ENCODE data around the gene HCN3.
"Not testable (repeated sequence)": the region's sequence is repeated elsewhere in the genome, so short reads cannot be mapped to it uniquely, and the experiment has no call there.

HCN3 gene

DNA sequence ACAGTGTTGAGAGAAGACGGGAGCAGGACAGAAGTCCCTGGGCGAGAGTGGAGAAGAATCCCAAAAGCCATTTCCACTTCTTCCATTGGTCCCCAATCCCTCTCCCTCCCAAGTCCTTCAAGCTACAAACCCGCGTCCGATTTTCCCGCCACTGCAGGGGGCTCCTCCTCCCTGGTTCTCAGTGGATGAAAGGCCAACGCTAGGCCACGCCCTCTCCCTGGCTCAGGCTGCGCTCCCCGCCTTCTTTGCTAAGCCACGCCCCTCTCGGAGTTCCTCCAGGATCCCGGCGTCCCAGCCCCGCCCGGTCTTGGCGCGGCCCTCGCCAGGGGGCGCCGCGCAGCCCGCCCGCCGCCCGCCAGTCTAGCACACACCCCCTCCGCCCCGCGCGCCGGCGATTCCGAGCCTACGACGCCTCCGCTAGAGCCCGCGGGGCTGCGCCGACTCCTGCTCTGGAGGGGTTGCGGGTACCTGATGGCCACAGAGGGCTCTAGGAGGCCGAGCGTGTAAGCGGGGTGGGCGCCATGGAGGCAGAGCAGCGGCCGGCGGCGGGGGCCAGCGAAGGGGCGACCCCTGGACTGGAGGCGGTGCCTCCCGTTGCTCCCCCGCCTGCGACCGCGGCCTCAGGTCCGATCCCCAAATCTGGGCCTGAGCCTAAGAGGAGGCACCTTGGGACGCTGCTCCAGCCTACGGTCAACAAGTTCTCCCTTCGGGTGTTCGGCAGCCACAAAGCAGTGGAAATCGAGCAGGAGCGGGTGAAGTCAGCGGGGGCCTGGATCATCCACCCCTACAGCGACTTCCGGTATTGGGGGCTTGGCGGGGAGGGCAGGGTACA is at the start of gene HCN3:
Gene HCN3, plus strand, starts transcription at position 394 of the 832 bp plus-strand sequence. Its CDS starts 128 bp downstream, at position 522.
- peak; percentile 99 for DNase-seq

DNA sequence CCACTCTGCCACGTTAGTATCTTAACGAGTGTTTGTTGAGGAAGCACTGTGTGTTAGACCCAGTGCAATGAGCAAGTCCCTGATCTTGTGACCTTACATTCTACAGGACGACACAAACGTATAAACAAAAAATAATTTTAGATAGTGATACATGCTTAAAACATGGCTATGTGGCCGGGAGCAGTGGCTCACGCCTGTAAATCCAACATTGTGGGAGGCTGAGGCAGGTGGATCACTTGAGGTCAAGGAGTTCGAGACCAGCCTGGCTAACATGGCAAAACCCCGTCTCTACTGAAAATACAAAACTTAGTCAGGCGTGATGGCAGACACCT is 49.2 kb upstream of the HCN3 start:
- DNase-seq, result no peak

GRCh38 chr1:155231302-155231701 is 46.0 kb upstream of the HCN3 start:
- DNase-seq, result not testable (repeated sequence)

- not testable (repeated sequence) for DNase-seq
Observed at GRCh38 chr1:155232001-155232978, 45.0 kb upstream of the HCN3 start.

DNA sequence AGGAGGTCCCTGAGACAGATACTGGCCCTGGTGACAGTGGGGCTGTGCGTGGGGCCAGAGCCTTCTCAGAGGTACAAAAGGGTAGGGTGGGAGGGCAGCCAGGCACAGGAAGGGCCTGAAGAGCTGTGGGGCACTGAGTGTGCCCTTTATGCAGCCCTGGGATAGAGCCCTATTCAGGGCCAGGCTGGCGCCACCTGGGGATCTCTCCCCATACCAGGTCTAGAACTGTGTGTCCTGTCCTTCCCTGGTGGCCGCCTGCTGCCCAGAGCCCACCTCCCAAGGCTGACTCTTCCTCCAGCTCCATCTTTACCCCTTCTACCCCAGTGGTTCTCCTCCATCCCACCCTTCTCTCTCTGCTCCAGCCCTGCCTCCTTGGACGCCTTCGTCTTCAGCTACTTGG is 43.8 kb upstream of the HCN3 start:
- not testable (repeated sequence) for DNase-seq

GRCh38 chr1:155235375-155235774 is 41.9 kb upstream of the HCN3 start:
- DNase-seq, result not testable (repeated sequence)

- no peak for DNase-seq
Observed at GRCh38 chr1:155236451-155236850, 40.8 kb upstream of the HCN3 start.

- peak; percentile 82 for DNase-seq
Observed at GRCh38 chr1:155241069-155241679, 36.1 kb upstream of the HCN3 start.

- DNase-seq, result no peak
Observed at GRCh38 chr1:155241841-155242264, 35.4 kb upstream of the HCN3 start.

GRCh38 chr1:155242805-155243358 is 34.4 kb upstream of the HCN3 start:
- DNase-seq, result no peak

DNA sequence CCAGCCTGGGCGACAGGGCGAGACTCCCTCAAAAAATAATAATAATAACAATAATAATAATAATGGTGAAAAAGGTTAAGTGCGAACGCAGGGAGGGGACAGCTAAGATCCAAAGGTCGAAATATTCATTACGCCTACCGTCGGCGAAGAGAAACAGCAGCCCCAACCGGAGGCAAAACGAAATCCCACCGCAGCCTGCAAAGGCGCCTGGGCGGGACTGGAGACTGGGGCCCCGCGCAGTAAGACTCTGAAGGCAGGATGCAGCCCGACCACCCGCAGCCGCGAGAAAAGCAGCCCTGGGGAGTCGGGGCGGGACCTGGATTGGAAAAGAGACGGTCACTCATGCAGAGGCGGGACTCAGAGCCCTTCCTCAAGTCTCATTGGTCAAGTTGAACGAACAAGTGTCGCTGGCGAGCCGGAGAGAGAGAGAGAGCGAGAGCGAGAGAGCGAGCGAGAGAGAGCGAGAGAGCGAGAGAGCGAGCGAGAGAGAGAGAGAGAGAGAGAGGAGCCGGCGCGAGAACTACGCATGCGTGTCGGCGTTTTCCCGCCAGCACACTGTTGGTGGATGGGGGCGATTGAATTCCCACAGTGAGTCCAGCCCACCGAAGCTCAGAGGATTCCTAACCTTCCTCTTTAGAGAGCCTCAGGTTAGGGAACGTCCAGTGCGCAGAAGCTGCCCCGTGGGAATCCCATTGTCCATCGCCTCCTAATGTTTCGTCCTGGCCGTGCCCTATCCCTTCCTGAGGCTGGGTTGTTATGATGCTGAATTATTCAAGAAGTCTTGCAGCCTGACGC is 32.7 kb upstream of the HCN3 start:
- DNase-seq, result peak; percentile 98

DNA sequence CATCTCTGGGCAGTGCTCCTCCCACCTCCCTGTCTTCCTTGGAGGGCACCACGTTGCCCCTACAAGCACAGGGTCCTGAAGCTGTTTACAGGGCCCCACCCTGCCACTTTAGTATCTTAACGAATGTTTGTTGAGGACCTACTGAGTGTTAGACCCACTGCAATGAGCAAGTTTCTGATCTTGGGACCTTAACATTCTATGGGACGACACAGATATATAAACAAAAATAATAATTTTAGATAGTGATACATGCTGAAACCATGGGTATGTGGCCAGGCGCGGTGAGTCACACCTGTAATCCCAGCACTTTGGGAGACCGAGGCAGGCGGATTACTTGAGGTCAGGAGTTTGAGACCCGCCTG is 32.1 kb upstream of the HCN3 start:
- DNase-seq, result no peak

DNA sequence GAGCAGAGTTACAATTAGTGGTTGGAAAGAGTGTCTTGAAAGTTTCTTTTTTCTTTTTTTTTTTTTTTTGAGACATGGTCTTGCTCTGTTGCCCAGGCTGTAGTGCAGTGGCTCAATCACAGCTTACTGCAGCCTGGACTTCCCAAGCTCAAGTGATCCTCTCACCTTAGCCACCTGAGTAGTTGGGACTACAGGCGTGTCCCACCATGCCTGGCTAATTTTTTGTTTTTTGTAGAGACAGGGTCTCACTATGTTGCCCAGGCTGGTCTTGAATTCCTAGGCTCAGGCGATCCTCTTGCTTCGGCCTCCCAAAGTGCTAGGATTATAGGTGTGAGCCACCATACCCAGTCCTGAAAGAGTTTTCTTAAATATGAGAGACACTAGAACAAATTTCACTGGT is 30.5 kb upstream of the HCN3 start:
- DNase-seq, result not testable (repeated sequence)

DNA sequence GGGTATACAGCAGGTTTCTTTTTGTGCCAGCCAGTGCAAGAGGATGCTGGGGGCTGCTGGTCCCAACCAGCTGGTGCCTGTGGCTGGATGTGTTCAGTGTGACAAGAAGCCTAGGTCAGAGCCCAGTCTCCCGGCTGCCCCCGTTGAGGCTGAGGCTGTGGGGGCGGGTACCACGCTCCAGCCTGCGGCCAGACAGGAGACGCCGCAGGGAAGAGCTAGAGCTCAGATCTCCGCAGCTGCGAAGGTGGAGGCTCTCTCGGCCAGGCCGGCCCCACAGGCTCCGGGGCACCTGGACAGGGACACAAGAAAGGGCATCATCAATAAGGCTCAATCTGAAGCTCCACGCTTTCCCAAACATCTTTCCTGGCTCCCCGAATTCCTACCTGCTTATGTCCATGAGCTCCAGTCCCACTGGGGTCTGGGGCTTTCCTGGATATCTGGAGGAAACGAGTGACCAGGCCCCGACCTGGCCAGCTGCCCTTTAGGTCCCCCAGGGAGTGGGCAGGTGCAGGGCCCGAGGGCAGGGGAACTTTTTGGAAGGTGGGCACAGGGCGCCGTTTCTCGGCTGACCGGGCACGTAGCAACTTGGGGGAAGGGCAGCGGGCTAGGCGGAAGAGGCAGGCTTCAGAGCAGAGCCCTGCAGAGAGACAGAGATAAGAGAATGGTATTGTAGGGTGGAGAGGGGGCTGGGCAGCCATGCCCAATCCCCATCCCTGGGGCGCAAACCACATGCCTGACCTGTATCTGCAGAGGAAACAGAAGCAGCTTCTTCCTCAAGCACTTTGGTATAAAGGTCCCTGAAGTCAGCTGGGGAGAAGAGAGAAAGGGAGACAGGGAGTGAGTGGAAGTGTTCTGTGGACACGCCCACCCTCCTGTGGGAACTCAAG is 29.4 kb upstream of the HCN3 start:
- DNase-seq, result no peak

GRCh38 chr1:155250246-155250632 is 27.0 kb upstream of the HCN3 start:
- DNase-seq, result no peak

DNA sequence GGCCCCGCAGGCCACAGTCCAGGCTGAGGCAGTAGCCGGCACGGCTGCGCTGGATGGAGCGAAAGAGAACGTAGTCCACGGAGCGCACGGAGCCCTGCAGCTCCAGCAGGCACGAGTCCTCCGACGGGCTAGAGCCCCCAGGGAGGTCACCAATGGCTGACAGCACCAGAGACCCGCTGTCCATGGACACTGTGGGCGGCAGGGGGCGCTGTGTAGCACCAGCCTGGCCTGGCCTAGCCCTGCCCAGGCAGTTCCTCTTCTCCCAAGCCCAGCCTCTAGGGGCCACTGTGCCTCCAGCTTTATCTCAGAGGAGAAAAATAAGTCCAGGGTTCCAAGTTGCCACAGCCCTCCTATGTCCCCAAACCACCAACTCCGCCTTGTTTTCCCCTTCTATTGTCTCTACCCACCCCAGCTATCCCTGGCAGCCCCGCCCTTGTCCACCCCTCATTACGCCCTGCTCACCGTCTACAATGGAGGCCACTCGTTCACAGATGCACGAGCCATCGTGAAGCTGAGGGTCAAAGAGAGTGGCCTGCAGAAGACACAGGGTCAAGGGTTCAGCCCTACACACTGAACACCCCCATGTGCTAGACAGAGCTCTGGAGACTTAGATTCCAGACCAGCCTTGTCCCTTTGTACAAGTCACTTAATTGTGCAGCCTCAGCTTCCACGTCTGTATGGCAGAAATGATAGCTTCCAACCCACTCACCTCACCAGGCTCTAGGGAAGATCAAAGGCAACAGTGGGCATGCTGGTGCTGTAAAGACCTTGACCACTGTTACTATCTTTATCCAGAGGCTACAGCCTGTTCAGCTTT is 26.4 kb upstream of the HCN3 start:
- peak; percentile 92 for DNase-seq

GRCh38 chr1:155251566-155251965 is 25.7 kb upstream of the HCN3 start:
- DNase-seq, result no peak

- DNase-seq, result no peak
Observed at GRCh38 chr1:155253208-155253607, 24.1 kb upstream of the HCN3 start.

DNA sequence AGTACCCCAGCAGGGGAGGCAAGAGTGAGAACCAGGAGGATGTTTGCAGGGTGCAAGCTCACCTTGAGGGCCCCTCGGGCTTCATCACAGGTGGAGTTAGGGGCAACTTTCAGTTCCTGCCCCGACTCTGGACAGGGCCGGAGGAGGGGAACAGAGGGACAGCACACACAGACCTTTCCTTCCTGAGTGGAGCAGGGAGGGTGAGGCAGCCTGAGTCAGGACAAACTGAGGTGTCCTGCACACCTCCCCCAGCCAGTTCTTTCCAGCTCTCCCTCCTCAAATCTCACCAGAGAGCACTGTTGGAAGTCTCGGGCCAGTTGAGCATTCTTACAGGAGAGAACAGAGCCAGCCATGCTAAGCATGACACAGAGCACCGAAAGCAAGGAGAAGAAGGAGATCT is 23.5 kb upstream of the HCN3 start:
- no peak for DNase-seq

DNA sequence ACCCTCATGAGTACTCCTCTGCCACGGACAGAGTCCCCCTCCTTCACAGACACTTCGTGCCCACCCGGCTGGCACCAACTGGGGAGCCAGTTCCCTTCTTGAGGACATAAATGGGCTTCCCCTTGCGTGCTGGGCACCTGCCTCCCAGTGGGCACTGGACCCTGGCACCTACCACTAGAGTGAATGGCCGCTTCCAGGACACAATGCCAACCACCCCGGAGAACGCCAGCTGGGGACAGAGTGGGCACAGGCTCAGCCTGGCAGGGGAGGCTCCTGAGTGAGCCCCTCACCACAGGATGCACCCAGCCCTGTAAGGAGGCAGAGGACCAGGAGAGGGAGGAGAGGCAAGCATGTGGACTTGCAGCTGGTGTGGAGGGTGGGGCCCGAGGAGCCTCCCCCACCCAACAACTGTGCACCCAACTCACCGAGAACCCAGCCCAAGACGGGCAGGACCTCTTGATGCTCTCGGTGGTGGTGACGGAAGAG is 23.0 kb upstream of the HCN3 start:
- DNase-seq, result no peak

Measured in NCI-H510A treated with DMSO at 0.1 percent for 48 hours (cell line).